DND-41 (cell line): ENCODE measurements around the gene AP2S1.

Experiments used
- ATAC-seq: fragments of 200-7000 bp; cut with Tn5 transposase; 3 replicates; pipeline ENCODE4 v1.9.1; 2021; ENCODE audit warnings: low read depth; ENCODE audit not compliant: insufficient read depth
- DNase-seq: peaks from one replicate; pipeline ENCODE4 v3.0.0-alpha.2; 2020
- H2AFZ ChIP-seq: 2 replicates; pipeline ENCODE4 v1.6.0; 2012; ENCODE audit warnings: low read depth, low read length
- H3K27ac ChIP-seq: 2 replicates; pipeline ENCODE4 v1.5.1; 2012; ENCODE audit warnings: low read length, inconsistent platforms
- H3K27me3 ChIP-seq: fragments of 200-600 bp; sonication (generic); 2 replicates; pipeline ENCODE4 v1.6.0; 2012; ENCODE audit warnings: low read length, mild to moderate bottlenecking, inconsistent platforms; ENCODE audit not compliant: insufficient read depth, poor library complexity
- H3K36me3 ChIP-seq: 2 replicates; pipeline ENCODE4 v1.5.1; 2012; ENCODE audit warnings: low read length, inconsistent platforms; ENCODE audit not compliant: insufficient read depth
- H3K4me1 ChIP-seq: 2 replicates; pipeline ENCODE4 v1.5.1; 2012; ENCODE audit warnings: mild to moderate bottlenecking, low read length; ENCODE audit not compliant: insufficient read depth
- H3K4me2 ChIP-seq: 2 replicates; pipeline ENCODE4 v1.6.0; 2012; ENCODE audit warnings: mild to moderate bottlenecking, moderate library complexity, low read length, inconsistent platforms; ENCODE audit not compliant: insufficient read depth
- H3K4me3 ChIP-seq, 2 experiments: fragments of 200-600 bp in 1 of 2; shearing (Covaris generic) in 1 of 2; 2 replicates each; pipeline ENCODE4 v1.5.1; 2012 to 2016; ENCODE audit warnings: inconsistent platforms in 2 of 2, low read length in 2 of 2, mild to moderate bottlenecking in 2 of 2, low read depth in 1 of 2, moderate library complexity in 1 of 2
- H3K79me2 ChIP-seq: 2 replicates; pipeline ENCODE4 v1.6.0; 2012; ENCODE audit warnings: low read length, inconsistent platforms; ENCODE audit not compliant: insufficient read depth
- H3K9ac ChIP-seq: 2 replicates; pipeline ENCODE4 v1.6.0; 2012; ENCODE audit warnings: low read depth, mild to moderate bottlenecking, inconsistent platforms, low read length, moderate library complexity
- H3K9me3 ChIP-seq: 2 replicates; pipeline ENCODE4 v1.5.1; 2012; ENCODE audit warnings: low read length, moderate library complexity, mild to moderate bottlenecking, inconsistent platforms; ENCODE audit not compliant: insufficient read depth, severe bottlenecking
- H4K20me1 ChIP-seq: 2 replicates; pipeline ENCODE4 v1.6.0; 2012; ENCODE audit warnings: low read length; ENCODE audit not compliant: insufficient read depth
- EZH2 ChIP-seq: IDR thresholded peaks from 3 replicates; pipeline ENCODE4 v1.6.1; 2012; ENCODE audit warnings: borderline replicate concordance, low read depth, mild to moderate bottlenecking, moderate library complexity, low read length, inconsistent platforms; ENCODE audit not compliant: severe bottlenecking
- TF ChIP-seq, protein P1 (sequence below): IDR thresholded peaks from 2 replicates; pipeline ENCODE4 v1.5.1; 2012; ENCODE audit warnings: borderline replicate concordance, low read length, moderate library complexity, mild to moderate bottlenecking; ENCODE audit not compliant: poor library complexity, severe bottlenecking; ENCODE audit errors: extremely low read depth

AP2S1 gene

DNA sequence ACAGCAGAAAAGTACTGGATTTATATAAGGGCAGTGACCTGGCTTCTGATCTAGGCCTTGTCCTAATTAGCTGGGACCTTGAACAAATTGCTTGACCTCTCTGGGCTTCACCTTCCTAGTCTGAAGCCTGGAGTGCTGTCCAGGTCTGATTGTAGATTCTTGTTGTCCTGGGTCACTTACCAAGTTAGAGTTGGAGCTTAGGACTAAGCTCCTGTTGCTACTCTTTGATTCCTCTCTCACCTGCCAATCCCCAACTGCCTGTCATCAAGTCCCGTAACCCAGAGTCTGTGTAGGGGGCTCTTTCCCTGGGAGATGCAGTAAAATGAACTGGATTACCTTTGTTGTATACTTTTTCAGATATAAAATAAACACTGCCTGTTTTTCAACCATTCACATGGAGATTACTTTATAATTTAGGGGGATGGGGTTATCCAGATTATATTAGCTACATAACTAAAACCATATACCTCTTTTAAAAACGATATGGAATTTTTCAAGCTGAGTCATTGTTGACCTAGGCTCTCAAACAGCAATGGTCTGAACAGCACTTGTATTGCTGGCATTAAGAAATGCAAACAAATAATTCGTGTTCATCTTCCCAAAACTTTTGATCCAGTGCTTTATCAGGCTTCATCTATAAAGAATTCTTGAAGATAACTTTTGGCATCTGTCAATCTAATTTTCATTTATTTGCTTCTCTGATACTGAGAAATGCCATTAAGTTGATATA, 15.9 kb upstream of the AP2S1 start:
- Histone ChIP-seq H3K4me3 (no peak overlapping the region), H3K9me3 (no peaks in the 10 kb centered on the region), H3K9ac (no peak overlapping the region), H3K27me3 (no peaks in the 10 kb centered on the region), H3K27ac (no peak overlapping the region), H4K20me1 (peaks cover 74% of the 10 kb centered on the region), H2AFZ (no peak overlapping the region), H3K36me3 (peaks cover 14% of the 10 kb centered on the region), H3K79me2 (peaks cover 99% of the 10 kb centered on the region), H3K4me1 (peaks cover 48% of the 10 kb centered on the region), H3K4me2 (peak overlapping the region; percentile 17; the same call in 1 of the 2 replicates)
- ATAC-seq: no peak
- no peak for DNase-seq
- TF ChIP-seq EZH2: no peak
- TF ChIP-seq, protein P1, sequence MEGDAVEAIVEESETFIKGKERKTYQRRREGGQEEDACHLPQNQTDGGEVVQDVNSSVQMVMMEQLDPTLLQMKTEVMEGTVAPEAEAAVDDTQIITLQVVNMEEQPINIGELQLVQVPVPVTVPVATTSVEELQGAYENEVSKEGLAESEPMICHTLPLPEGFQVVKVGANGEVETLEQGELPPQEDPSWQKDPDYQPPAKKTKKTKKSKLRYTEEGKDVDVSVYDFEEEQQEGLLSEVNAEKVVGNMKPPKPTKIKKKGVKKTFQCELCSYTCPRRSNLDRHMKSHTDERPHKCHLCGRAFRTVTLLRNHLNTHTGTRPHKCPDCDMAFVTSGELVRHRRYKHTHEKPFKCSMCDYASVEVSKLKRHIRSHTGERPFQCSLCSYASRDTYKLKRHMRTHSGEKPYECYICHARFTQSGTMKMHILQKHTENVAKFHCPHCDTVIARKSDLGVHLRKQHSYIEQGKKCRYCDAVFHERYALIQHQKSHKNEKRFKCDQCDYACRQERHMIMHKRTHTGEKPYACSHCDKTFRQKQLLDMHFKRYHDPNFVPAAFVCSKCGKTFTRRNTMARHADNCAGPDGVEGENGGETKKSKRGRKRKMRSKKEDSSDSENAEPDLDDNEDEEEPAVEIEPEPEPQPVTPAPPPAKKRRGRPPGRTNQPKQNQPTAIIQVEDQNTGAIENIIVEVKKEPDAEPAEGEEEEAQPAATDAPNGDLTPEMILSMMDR: no peak

GRCh38 chr19:46863818-46864629, 13.4 kb upstream of the AP2S1 start:
- H3K79me2 ChIP-seq: peaks cover 83% of the 10 kb centered on the region
- ATAC-seq: no peak
- H3K36me3 ChIP-seq: peaks cover 14% of the 10 kb centered on the region
- peak overlapping the region; percentile 70 for H3K4me2 ChIP-seq
- TF ChIP-seq, protein P1: no peak
- TF ChIP-seq EZH2: no peak
- no peaks in the 10 kb centered on the region for H3K27me3 ChIP-seq
- H3K9ac ChIP-seq: peak overlapping the region; percentile 100
- peaks cover 58% of the 10 kb centered on the region for H3K4me1 ChIP-seq
- DNase-seq: no peak
- H3K4me3 ChIP-seq: peak overlapping the region in 1 of 2 experiments; percentile 75; a peak in 2 of 4 replicates
- no peak overlapping the region for H2AFZ ChIP-seq
- no peaks in the 10 kb centered on the region for H3K9me3 ChIP-seq
- peak overlapping the region; percentile 71; the same call in 1 of the 2 replicates for H3K27ac ChIP-seq
- peaks cover 65% of the 10 kb centered on the region for H4K20me1 ChIP-seq

DNA sequence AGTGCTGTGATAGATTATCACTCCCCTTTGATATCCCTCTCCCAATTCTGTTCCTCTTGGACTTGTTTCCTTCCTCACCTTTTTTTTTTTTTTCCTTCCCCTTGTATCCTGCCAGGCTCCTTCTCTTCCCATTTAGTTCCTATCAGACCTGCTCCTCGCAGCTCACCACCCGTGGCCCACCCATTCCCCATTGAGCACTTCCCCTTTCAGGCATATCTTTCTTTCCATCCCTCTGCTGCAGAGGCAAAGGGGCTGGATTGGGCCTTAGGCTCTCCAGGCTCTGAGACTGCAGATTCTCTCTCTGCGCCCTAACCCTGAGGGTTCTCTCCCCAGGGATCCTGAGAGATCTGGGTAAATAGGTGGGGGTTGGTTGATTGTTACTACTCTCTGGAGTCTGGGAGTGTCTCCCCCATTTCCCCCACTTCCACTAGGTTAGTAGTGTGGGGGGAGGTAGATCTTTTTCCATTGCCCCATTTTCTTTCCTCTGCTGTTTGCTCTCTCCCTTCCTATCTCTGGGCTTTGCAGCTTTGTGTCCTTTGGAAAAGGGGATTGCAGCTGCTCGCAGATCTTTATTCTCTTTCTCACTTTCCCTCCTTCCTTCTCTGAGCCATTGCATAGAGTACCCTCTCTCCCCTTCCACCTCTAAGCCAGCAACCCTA, 12.5 kb upstream of the AP2S1 start:
- Histone ChIP-seq H3K9me3 (no peaks in the 10 kb centered on the region), H3K27me3 (no peaks in the 10 kb centered on the region), H3K27ac (peak overlapping the region; percentile 71), H4K20me1 (peaks cover 62% of the 10 kb centered on the region), H3K36me3 (peaks cover 14% of the 10 kb centered on the region), H3K4me3 (peak overlapping the region in 1 of 2 experiments; percentile 75; a peak in 3 of 4 replicates), H3K4me1 (peaks cover 62% of the 10 kb centered on the region), H3K4me2 (peak overlapping the region; percentile 70), H2AFZ (no peak overlapping the region), H3K79me2 (peaks cover 83% of the 10 kb centered on the region), H3K9ac (peak overlapping the region; percentile 100)
- TF ChIP-seq EZH2: no peak
- TF ChIP-seq, protein P1: no peak
- ATAC-seq: no peak
- DNase-seq: no peak
